Calu3 (cell line): ENCODE results near the gene GADD45B. TPM values are rescaled to one million over a fixed set of nuclear protein-coding genes. Genes with fewer than 3 reads are reported as not detected.
"Not testable (repeated sequence)": the region's sequence is repeated elsewhere in the genome, so short reads cannot be mapped to it uniquely, and the experiment has no call there.

Experiments used
- BruUV-seq: library from RNA; stranded (reverse); fragments of 400-500 nt; replicated peaks from 2 replicates; lab custom pipeline; 2021; lab: Mats Ljungman, UMichigan
- CTCF ChIA-PET: fragments of 300-600 bp; sonication (Branson Sonifier 250); formaldehyde crosslinking; loops from one replicate; lab custom pipeline; 2022; ENCODE audit warnings: antibody characterized with exemption; lab: Charles Lee
- DNase-seq: peaks from one replicate; pipeline ENCODE4 v3.0.0; 2022
- H3K27ac Mint-ChIP-seq: one replicate; pipeline ENCODE4 v1.8.0; 2022; ENCODE audit warnings: mixed read lengths; ENCODE audit not compliant: unreplicated experiment
- H3K27me3 Mint-ChIP-seq: one replicate; pipeline ENCODE4 v1.8.0; 2022; ENCODE audit warnings: mixed read lengths; ENCODE audit not compliant: unreplicated experiment
- H3K36me3 Mint-ChIP-seq: one replicate; pipeline ENCODE4 v1.8.0; 2022; ENCODE audit warnings: mild to moderate bottlenecking, moderate library complexity, mixed read lengths; ENCODE audit not compliant: insufficient read depth, unreplicated experiment
- H3K4me1 Mint-ChIP-seq: one replicate; pipeline ENCODE4 v1.8.0; 2022; ENCODE audit warnings: mild to moderate bottlenecking, low read depth, mixed read lengths; ENCODE audit not compliant: unreplicated experiment
- H3K4me3 Mint-ChIP-seq: one replicate; pipeline ENCODE4 v1.8.0; 2022; ENCODE audit warnings: mild to moderate bottlenecking, low read depth, moderate library complexity, mixed read lengths; ENCODE audit not compliant: unreplicated experiment
- H3K9me3 Mint-ChIP-seq: one replicate; pipeline ENCODE4 v1.8.0; 2022; ENCODE audit warnings: low read depth, mixed read lengths; ENCODE audit not compliant: unreplicated experiment
- CTCF ChIP-seq: fragments of 200-600 bp; IDR thresholded peaks from one replicate; pipeline ENCODE4 v1.8.0; 2022; ENCODE audit warnings: antibody characterized with exemption; ENCODE audit not compliant: unreplicated experiment
- intact Hi-C: fragments of 100-400 bp; cut with micrococcal nuclease; formaldehyde crosslinking; loops from one replicate; pipeline ENCODE4 v1.10.0; 2022; ENCODE audit not compliant: unreplicated experiment
- total RNA-seq: library from RNA; stranded (reverse); gene quantifications from 2 replicates; pipeline ENCODE4 v1.2.3, GENCODE V29; 2022

Gene GADD45B
- total RNA-seq, 1 experiment from 2014 or later = 36.5 TPM

- Mint-ChIP-seq H3K36me3 (peaks cover 4% of the 10 kb centered on the region), H3K27me3 (no peaks in the 10 kb centered on the region), H3K4me1 (peaks cover 12% of the 10 kb centered on the region), H3K4me3 (no peak overlapping the region), H3K9me3 (no peaks in the 10 kb centered on the region), H3K27ac (no peak overlapping the region)
- no TSS peak for BruUV-seq
- intact Hi-C loops = no loop called here
- TF ChIP-seq CTCF = no peak
- DNase-seq = no peak
- CTCF ChIA-PET = interaction anchor here (0.7 kb wide), 1 partner anchor 65 kb away, joined by 4 read pairs; no protein-coding TSS in a partner anchor
These were observed 24.9 kb downstream of the GADD45B start for GRCh38 chr19:2500841-2501261.

GRCh38 chr19:2503521-2504109, 27.7 kb downstream of the GADD45B start:
- no peak for TF ChIP-seq CTCF
- peak; percentile 65 for DNase-seq
- Mint-ChIP-seq H3K4me1 (peaks cover 15% of the 10 kb centered on the region), H3K9me3 (no peaks in the 10 kb centered on the region), H3K36me3 (peaks cover 4% of the 10 kb centered on the region), H3K27me3 (no peaks in the 10 kb centered on the region), H3K27ac (peak overlapping the region; percentile 63), H3K4me3 (peak overlapping the region; percentile 54)
- intact Hi-C loops = no loop called here
- CTCF ChIA-PET = interaction anchor here (0.5 to 2.1 kb wide), 6 partner anchors 26 to 1600 kb away, joined by 3 to 8 read pairs (median 4); no protein-coding TSS in a partner anchor
- BruUV-seq = no TSS peak

- DNase-seq, H3K27me3 Mint-ChIP-seq, H3K4me1 Mint-ChIP-seq, H3K4me3 Mint-ChIP-seq, H3K36me3 Mint-ChIP-seq, intact Hi-C loops, H3K9me3 Mint-ChIP-seq: not testable (repeated sequence)
- CTCF ChIA-PET = interaction anchor here (0.7 kb wide), 1 partner anchor 1382 kb away, joined by 4 read pairs; no protein-coding TSS in a partner anchor
- BruUV-seq = TSS peak; percentile 90
- peak overlapping the region; percentile 87 for H3K27ac Mint-ChIP-seq
These were observed 30.7 kb downstream of the GADD45B start for GRCh38 chr19:2506656-2507055.

GRCh38 chr19:2507109-2507508, 31.2 kb downstream of the GADD45B start:
- Mint-ChIP-seq H3K36me3 (no peaks in the 10 kb centered on the region), H3K27ac (peak overlapping the region; percentile 87), H3K4me3 (no peak overlapping the region), H3K27me3 (no peaks in the 10 kb centered on the region), H3K4me1 (peaks cover 8% of the 10 kb centered on the region), H3K9me3 (no peaks in the 10 kb centered on the region)
- CTCF ChIA-PET = interaction anchor here (0.7 to 1.0 kb wide), 2 partner anchors 40 to 1381 kb away, joined by 4 read pairs; no protein-coding TSS in a partner anchor
- no peak for TF ChIP-seq CTCF
- DNase-seq = peak; percentile 57
- no TSS peak for BruUV-seq
- intact Hi-C loops = no loop called here

GRCh38 chr19:2509096-2509495, 33.2 kb downstream of the GADD45B start:
- no peak for DNase-seq
- Mint-ChIP-seq H3K36me3 (no peaks in the 10 kb centered on the region), H3K27me3 (no peaks in the 10 kb centered on the region), H3K27ac (no peak overlapping the region), H3K9me3 (no peaks in the 10 kb centered on the region), H3K4me1 (peaks cover 8% of the 10 kb centered on the region), H3K4me3 (no peak overlapping the region)
- no peak for TF ChIP-seq CTCF
- intact Hi-C loops = no loop called here
- no TSS peak for BruUV-seq
- CTCF ChIA-PET = no interaction called here
